AG04450 (cell line): ENCODE data around the gene ATP23. TPM values are rescaled to one million over a fixed set of nuclear protein-coding genes. Genes with fewer than 3 reads are reported as not detected.
A peak's percentile ranks its signal among the peaks of the same experiment; 100 is the strongest.

Source experiments
- CTCF ChIA-PET: fragments of 300-600, 350-600 bp; formaldehyde crosslinking; extraction: SDS; loops from one replicate; lab custom pipeline; 2022; ENCODE audit warnings: antibody characterized with exemption, inconsistent platforms; lab: Charles Lee
- POLR2A ChIA-PET: fragments of 350-600 bp; formaldehyde crosslinking; extraction: SDS; loops from one replicate; lab custom pipeline; 2021; ENCODE audit warnings: antibody characterized with exemption, inconsistent platforms; lab: Yijun Ruan, JAX
- DNase-seq: peaks from one replicate; pipeline ENCODE4 v3.0.0-alpha.2; 2011; ENCODE audit warnings: low read depth, low spot score
- H3K27ac ChIP-seq: one replicate; pipeline ENCODE4 v1.5.1; 2012; ENCODE audit warnings: low read depth, low read length, control low read depth
- H3K27me3 ChIP-seq: one replicate; pipeline ENCODE4 v1.6.0; 2012; ENCODE audit warnings: low read length; ENCODE audit not compliant: control insufficient read depth, insufficient read depth
- H3K4me3 ChIP-seq: 2 replicates; pipeline ENCODE4 v1.5.1; 2011; ENCODE audit warnings: mild to moderate bottlenecking, low read depth, low read length, control low read depth
- H3K9me3 ChIP-seq: 2 replicates; pipeline ENCODE4 v1.5.1; 2012; ENCODE audit warnings: low read length; ENCODE audit not compliant: control insufficient read depth, insufficient read depth
- polyA plus RNA-seq: library from polyadenylated mRNA; depleted of rRNA; stranded (reverse); fragments of >200 nt; gene quantifications from 2 replicates; pipeline ENCODE4 v1.2.3, GENCODE V29; 2011
- TF ChIP-seq, protein P1 (sequence below): IDR thresholded peaks from 2 replicates; pipeline ENCODE4 v1.5.1; 2011; ENCODE audit warnings: low read depth, low read length, control low read depth, inconsistent platforms

ATP23 gene
- polyA plus RNA-seq, 1 experiment = 13.1 TPM

DNA sequence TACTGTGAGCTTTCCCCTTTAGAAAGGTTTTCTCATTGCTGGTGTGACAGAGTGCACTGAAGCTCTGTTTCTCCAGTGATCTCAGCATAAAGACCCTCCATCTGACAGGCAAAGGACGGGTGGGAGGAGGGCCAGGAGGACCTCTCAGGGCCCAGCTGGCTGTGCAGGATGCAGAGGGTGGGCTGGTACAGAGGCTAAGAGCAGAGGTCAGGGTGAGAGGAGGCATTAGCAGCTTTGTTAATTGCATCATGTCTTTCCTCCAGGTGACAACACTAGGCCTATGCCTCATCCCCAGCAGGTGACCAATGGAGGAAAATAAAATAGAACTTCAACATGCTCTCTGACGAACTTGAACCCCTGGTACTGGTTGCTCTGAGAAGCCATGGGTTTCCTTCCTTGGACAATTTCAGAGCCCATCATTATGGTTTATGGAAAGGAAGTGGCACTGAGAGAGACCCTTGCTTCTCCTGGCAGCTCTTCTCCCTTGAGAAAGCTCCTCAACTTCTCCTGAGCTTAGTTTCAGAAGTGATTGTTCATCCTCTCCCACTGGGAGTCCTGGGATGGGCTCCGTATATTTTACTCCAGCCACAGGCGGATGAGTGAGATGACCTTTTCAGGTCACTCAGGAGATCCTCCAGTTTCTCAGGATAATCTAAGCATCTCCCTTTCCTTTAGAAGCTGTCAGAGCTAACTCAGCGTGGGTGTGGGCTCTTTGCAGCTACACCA, 45.8 kb upstream of the ATP23 start:
- Histone ChIP-seq H3K9me3 (no peaks in the 10 kb centered on the region), H3K4me3 (no peak overlapping the region; the same call in 1 of the 2 replicates), H3K27me3 (no peaks in the 10 kb centered on the region), H3K27ac (peak overlapping the region; percentile 93)
- ChIA-PET CTCF (interaction anchor here (0.8 to 3.8 kb wide), 11 partner anchors 9 to 169 kb away, joined by 3 to 33 read pairs (median 6); no protein-coding TSS in a partner anchor), POLR2A (interaction anchor here (0.9 to 7.6 kb wide), 7 partner anchors 7 to 62 kb away, joined by 3 to 114 read pairs (median 12); partner anchors contain the start of gene CTDSP2)
- TF ChIP-seq, protein P1, sequence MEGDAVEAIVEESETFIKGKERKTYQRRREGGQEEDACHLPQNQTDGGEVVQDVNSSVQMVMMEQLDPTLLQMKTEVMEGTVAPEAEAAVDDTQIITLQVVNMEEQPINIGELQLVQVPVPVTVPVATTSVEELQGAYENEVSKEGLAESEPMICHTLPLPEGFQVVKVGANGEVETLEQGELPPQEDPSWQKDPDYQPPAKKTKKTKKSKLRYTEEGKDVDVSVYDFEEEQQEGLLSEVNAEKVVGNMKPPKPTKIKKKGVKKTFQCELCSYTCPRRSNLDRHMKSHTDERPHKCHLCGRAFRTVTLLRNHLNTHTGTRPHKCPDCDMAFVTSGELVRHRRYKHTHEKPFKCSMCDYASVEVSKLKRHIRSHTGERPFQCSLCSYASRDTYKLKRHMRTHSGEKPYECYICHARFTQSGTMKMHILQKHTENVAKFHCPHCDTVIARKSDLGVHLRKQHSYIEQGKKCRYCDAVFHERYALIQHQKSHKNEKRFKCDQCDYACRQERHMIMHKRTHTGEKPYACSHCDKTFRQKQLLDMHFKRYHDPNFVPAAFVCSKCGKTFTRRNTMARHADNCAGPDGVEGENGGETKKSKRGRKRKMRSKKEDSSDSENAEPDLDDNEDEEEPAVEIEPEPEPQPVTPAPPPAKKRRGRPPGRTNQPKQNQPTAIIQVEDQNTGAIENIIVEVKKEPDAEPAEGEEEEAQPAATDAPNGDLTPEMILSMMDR = no peak
- no peak for DNase-seq

DNA sequence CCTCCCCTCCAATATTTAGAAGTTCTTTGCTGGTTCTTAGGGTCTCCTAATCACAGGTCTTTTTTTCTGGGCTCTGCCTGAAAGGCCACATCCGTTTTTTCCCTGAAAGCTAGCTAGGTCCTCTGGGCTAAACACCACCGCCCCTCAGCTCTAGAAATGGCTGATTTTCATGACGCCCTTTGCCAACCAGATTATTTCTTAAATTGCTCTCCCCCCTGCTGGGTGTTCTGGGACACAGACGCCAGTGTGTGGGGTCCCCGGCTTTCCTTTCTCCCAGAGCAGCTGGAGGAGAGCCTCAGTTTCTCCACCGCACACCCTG, 45.3 kb upstream of the ATP23 start:
- Histone ChIP-seq H3K9me3 (no peaks in the 10 kb centered on the region), H3K27me3 (no peaks in the 10 kb centered on the region), H3K27ac (peak overlapping the region; percentile 93), H3K4me3 (peak overlapping the region; percentile 45)
- TF ChIP-seq, protein P1 = no peak
- CTCF ChIA-PET = interaction anchor here (0.9 to 3.8 kb wide), 10 partner anchors 9 to 170 kb away, joined by 3 to 33 read pairs (median 4); partner anchors contain the start of genes AVIL and TSFM
- no peak for DNase-seq
- POLR2A ChIA-PET = interaction anchor here (0.9 to 7.6 kb wide), 9 partner anchors 8 to 83 kb away, joined by 3 to 114 read pairs (median 5); partner anchors contain the start of gene CTDSP2

DNA sequence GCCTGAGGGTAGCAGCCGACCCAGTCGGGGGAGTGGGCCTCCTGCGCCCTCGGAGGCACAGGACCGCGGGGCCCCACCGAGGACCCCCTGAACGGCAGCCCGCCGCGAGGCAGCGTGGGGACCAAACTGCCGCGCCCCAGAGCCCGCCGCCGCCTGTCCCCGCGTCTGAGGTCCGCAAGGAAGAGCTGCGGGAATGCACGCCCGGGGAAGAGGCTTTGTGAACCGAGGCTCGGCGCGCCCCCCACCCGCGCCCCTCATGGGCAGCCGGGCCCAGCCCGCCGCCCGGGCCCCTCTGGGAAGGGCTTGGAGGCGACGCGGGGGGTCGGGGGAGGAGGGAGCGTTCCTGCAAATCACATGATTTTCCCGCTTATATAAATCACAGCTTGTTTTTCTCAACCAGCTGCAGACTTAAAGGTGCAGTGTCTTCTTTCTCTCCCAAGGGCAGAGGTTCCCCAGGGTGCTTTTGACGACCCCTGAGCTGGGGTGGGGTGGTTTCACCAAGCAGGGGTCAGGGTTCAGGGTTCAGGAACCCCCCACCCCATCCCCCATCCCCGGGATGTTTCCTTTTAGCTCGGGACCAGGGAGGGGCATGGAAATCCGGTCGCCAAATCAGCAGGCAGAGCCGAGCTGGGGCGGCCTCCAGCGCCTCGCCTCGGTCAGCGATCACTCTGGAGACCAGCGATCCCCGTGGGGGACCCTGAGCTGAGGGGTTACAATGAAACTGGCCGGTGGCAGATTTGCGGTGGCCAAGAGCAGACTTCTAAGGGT, 44.7 kb upstream of the ATP23 start:
- CTCF ChIA-PET = interaction anchor here (0.6 to 3.8 kb wide), 17 partner anchors 8 to 170 kb away, joined by 3 to 33 read pairs (median 4); partner anchors contain the start of genes AVIL and TSFM
- Histone ChIP-seq H3K4me3 (peak overlapping the region; percentile 45), H3K27me3 (no peaks in the 10 kb centered on the region), H3K27ac (peak overlapping the region; percentile 93), H3K9me3 (no peaks in the 10 kb centered on the region)
- TF ChIP-seq, protein P1 = peak; percentile 36
- peak; percentile 37 for DNase-seq
- POLR2A ChIA-PET = interaction anchor here (0.8 to 7.6 kb wide), 11 partner anchors 8 to 91 kb away, joined by 3 to 114 read pairs (median 4); partner anchors contain the start of gene CTDSP2

DNA sequence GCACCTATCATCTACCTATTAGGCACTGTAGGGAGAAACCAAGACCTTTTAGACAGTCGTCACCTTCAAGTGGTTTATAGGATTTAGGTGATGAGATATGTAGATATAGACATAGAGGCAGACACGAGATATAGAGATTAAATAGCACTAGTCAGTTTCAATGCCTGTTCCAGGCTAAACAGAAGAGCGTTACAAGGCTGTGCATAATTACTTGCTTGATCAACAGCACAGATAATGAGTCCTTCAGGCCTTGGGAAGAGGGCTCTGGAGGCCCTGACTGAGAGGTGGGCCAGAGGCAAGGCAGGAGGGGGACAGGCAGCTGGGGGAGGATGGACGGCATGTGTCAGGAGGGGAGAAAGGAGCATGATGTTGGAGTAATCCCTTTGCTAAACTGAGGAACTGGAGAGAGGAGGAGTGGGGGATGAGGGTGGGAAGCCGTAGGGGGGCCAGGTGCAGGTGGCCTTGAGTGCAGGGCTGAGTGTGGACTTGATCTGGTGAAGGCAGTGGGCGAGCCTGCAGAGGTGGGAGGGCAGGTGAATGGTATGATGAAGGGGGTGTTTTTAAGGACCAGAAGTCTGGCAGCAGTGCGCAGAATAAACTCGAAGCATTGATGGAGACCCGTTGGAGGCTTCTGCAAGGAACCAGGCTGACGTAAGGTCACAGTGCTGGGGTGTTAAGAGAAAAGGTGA, 43.9 kb upstream of the ATP23 start:
- no peaks in the 10 kb centered on the region for H3K27me3 ChIP-seq
- H3K27ac ChIP-seq = no peak overlapping the region
- ChIA-PET POLR2A (interaction anchor here (0.8 to 7.6 kb wide), 9 partner anchors 9 to 92 kb away, joined by 3 to 114 read pairs (median 4); partner anchors contain the start of gene CTDSP2), CTCF (interaction anchor here (0.6 to 3.8 kb wide), 17 partner anchors 7 to 171 kb away, joined by 3 to 33 read pairs (median 4); partner anchors contain the start of genes AVIL and TSFM)
- H3K4me3 ChIP-seq = peak overlapping the region; percentile 45
- H3K9me3 ChIP-seq = no peaks in the 10 kb centered on the region
- TF ChIP-seq, protein P1 = no peak
- DNase-seq = no peak
